Neural cell (in vitro differentiated cells): ENCODE data around the gene TRIM2. TPM values are rescaled to one million over a fixed set of nuclear protein-coding genes. Genes with fewer than 3 reads are reported as not detected.

Experiments
- H2AFZ ChIP-seq: fragments of 200-600, 300-800 bp; sonication (generic), shearing (Covaris generic); 2 replicates; pipeline ENCODE4 v1.6.0; 2014; ENCODE audit warnings: low read depth, mild to moderate bottlenecking, antibody characterized with exemption, low read length, moderate library complexity
- H3F3A ChIP-seq: fragments of 200-600 bp; shearing (Covaris generic); 2 replicates; pipeline ENCODE4 v1.6.1; 2016; ENCODE audit warnings: mild to moderate bottlenecking, moderate library complexity, mixed read lengths, antibody characterized with exemption, low read length; ENCODE audit not compliant: insufficient read depth, poor library complexity, severe bottlenecking
- H3K27ac ChIP-seq: fragments of 200-600, 300-800 bp; sonication (generic), shearing (Covaris generic); 2 replicates; pipeline ENCODE4 v1.5.1; 2014; ENCODE audit warnings: mild to moderate bottlenecking, low read length, moderate library complexity
- H3K27me3 ChIP-seq: fragments of 300-800, 200-600 bp; sonication (generic), shearing (Covaris generic); 2 replicates; pipeline ENCODE4 v1.6.0; 2014; ENCODE audit warnings: mild to moderate bottlenecking, low read depth, low read length, moderate library complexity; ENCODE audit not compliant: insufficient read depth
- H3K36me3 ChIP-seq: fragments of 300-800, 200-600 bp; sonication (generic), shearing (Covaris generic); 2 replicates; pipeline ENCODE4 v1.5.1; 2014; ENCODE audit warnings: mild to moderate bottlenecking, antibody characterized with exemption, low read length, moderate library complexity; ENCODE audit not compliant: insufficient read depth
- H3K4me2 ChIP-seq: fragments of 300-800, 200-600 bp; sonication (generic), shearing (Covaris generic); 2 replicates; pipeline ENCODE4 v1.6.0; 2014; ENCODE audit warnings: mild to moderate bottlenecking, low read length
- H3K4me3 ChIP-seq: fragments of 300-800, 200-600 bp; sonication (generic), shearing (Covaris generic); 2 replicates; pipeline ENCODE4 v1.5.1; 2014; ENCODE audit warnings: mild to moderate bottlenecking, low read length, moderate library complexity
- H3K79me2 ChIP-seq: fragments of 200-600 bp; shearing (Covaris generic); replicated peaks from 2 replicates; pipeline ENCODE4 v1.6.0; 2014; ENCODE audit warnings: mild to moderate bottlenecking, low read length, moderate library complexity; ENCODE audit not compliant: insufficient read depth
- H3K9ac ChIP-seq: fragments of 300-800, 200-600 bp; sonication (generic), shearing (Covaris generic); 2 replicates; pipeline ENCODE4 v1.6.1; 2016; ENCODE audit warnings: mild to moderate bottlenecking, low read length, mixed read lengths
- H3K9me2 ChIP-seq: fragments of 200-600 bp; shearing (Covaris generic); 2 replicates; pipeline ENCODE4 v1.6.1; 2016; ENCODE audit warnings: mild to moderate bottlenecking, low read length, mixed read lengths; ENCODE audit not compliant: insufficient read depth
- H3K9me3 ChIP-seq: fragments of 200-600, 300-800 bp; sonication (generic), shearing (Covaris generic); 2 replicates; pipeline ENCODE4 v1.6.1; 2016; ENCODE audit warnings: mild to moderate bottlenecking, mixed run types, low read length, moderate library complexity, mixed read lengths
- H4K20me1 ChIP-seq: fragments of 200-600 bp; shearing (Covaris generic); 2 replicates; pipeline ENCODE4 v1.6.1; 2016; ENCODE audit warnings: mild to moderate bottlenecking, mixed run types; ENCODE audit not compliant: insufficient read depth
- EP300 ChIP-seq: fragments of 450-650 bp; conservative IDR thresholded peaks from 2 replicates; pipeline ENCODE4 v1.6.1; 2014; ENCODE audit warnings: antibody characterized with exemption, mild to moderate bottlenecking, moderate library complexity; ENCODE audit not compliant: poor library complexity, severe bottlenecking
- EZH2 ChIP-seq: fragments of 200-600, 300-800 bp; shearing (Covaris generic), sonication (generic); IDR thresholded peaks from 2 replicates; pipeline ENCODE4 v1.6.1; 2014; ENCODE audit warnings: antibody characterized with exemption, low read length, borderline replicate concordance, mild to moderate bottlenecking; ENCODE audit not compliant: insufficient read depth, poor library complexity, severe bottlenecking
- MXI1 ChIP-seq: fragments of 450-650 bp; conservative IDR thresholded peaks from 2 replicates; pipeline ENCODE4 v1.6.1; 2014; ENCODE audit warnings: antibody characterized with exemption, mild to moderate bottlenecking; ENCODE audit not compliant: poor library complexity, severe bottlenecking
- POLR2AphosphoS5 ChIP-seq: IDR thresholded peaks from 2 replicates; pipeline ENCODE4 v1.6.1; 2012
- RAD21 ChIP-seq: fragments of 450-650 bp; conservative IDR thresholded peaks from 2 replicates; pipeline ENCODE4 v1.6.1; 2014; ENCODE audit warnings: antibody characterized with exemption, mild to moderate bottlenecking, moderate library complexity
- SMC3 ChIP-seq: fragments of 450-650 bp; conservative IDR thresholded peaks from 2 replicates; pipeline ENCODE4 v1.6.1; 2014; ENCODE audit warnings: antibody characterized with exemption, mild to moderate bottlenecking, moderate library complexity; ENCODE audit not compliant: poor library complexity
- TAF1 ChIP-seq: IDR thresholded peaks from 2 replicates; pipeline ENCODE4 v1.6.1; 2012; ENCODE audit warnings: low read depth
- polyA plus RNA-seq: library from polyadenylated mRNA; depleted of rRNA; stranded (reverse); fragments of >200 nt; gene quantifications from 2 replicates; pipeline ENCODE4 v1.2.3, GENCODE V29; 2014
- TF ChIP-seq, protein P1 (sequence below): fragments of 450-650 bp; IDR thresholded peaks from 2 replicates; pipeline ENCODE4 v1.5.1; 2014; ENCODE audit warnings: antibody characterized with exemption, mild to moderate bottlenecking, moderate library complexity; ENCODE audit not compliant: poor library complexity, severe bottlenecking
- TF ChIP-seq, protein P2 (sequence below): IDR thresholded peaks from 2 replicates; pipeline ENCODE4 v1.6.1; 2012; ENCODE audit warnings: borderline replicate concordance

TRIM2 gene
- polyA plus RNA-seq, 1 donor from 2014 or later: 261 TPM

DNA sequence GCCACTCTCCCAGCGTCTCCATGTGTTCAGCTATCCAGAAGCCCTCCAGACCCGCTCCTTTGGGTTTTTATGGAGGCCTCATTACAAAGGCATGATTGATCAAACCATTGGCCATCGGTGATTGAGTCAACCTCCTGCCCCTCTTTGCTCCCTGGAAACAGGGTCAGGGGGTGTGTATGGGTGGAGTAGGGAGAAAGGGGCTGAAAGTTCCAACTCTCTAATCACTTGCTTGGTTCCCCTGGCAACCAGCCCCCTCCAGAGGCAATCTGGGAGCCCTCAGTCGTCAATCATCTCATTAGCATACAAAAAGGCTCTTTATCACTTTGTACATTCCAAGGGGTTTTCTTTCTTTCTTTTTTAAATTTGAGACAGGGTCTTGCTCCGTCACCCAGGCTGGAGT lies 2.3 kb downstream of the TRIM2 start:
- Histone ChIP-seq H3K9ac (no peak overlapping the region), H3K79me2 (peaks cover 59% of the 10 kb centered on the region), H3K9me3 (no peaks in the 10 kb centered on the region), H3K36me3 (no peaks in the 10 kb centered on the region), H3K4me2 (no peak overlapping the region), H2AFZ (no peak overlapping the region), H3F3A (no peaks in the 10 kb centered on the region), H3K9me2 (no peaks in the 10 kb centered on the region), H3K27ac (no peak overlapping the region), H3K27me3 (no peaks in the 10 kb centered on the region), H3K4me3 (no peak overlapping the region), H4K20me1 (no peaks in the 10 kb centered on the region)
- TF ChIP-seq, protein P1, sequence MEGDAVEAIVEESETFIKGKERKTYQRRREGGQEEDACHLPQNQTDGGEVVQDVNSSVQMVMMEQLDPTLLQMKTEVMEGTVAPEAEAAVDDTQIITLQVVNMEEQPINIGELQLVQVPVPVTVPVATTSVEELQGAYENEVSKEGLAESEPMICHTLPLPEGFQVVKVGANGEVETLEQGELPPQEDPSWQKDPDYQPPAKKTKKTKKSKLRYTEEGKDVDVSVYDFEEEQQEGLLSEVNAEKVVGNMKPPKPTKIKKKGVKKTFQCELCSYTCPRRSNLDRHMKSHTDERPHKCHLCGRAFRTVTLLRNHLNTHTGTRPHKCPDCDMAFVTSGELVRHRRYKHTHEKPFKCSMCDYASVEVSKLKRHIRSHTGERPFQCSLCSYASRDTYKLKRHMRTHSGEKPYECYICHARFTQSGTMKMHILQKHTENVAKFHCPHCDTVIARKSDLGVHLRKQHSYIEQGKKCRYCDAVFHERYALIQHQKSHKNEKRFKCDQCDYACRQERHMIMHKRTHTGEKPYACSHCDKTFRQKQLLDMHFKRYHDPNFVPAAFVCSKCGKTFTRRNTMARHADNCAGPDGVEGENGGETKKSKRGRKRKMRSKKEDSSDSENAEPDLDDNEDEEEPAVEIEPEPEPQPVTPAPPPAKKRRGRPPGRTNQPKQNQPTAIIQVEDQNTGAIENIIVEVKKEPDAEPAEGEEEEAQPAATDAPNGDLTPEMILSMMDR: no peak
- TF ChIP-seq EP300: no peak
- TF ChIP-seq MXI1: no peak
- no peak for TF ChIP-seq POLR2AphosphoS5
- TF ChIP-seq SMC3: no peak
- TF ChIP-seq RAD21: no peak
- TF ChIP-seq TAF1: no peak
- TF ChIP-seq, protein P2, sequence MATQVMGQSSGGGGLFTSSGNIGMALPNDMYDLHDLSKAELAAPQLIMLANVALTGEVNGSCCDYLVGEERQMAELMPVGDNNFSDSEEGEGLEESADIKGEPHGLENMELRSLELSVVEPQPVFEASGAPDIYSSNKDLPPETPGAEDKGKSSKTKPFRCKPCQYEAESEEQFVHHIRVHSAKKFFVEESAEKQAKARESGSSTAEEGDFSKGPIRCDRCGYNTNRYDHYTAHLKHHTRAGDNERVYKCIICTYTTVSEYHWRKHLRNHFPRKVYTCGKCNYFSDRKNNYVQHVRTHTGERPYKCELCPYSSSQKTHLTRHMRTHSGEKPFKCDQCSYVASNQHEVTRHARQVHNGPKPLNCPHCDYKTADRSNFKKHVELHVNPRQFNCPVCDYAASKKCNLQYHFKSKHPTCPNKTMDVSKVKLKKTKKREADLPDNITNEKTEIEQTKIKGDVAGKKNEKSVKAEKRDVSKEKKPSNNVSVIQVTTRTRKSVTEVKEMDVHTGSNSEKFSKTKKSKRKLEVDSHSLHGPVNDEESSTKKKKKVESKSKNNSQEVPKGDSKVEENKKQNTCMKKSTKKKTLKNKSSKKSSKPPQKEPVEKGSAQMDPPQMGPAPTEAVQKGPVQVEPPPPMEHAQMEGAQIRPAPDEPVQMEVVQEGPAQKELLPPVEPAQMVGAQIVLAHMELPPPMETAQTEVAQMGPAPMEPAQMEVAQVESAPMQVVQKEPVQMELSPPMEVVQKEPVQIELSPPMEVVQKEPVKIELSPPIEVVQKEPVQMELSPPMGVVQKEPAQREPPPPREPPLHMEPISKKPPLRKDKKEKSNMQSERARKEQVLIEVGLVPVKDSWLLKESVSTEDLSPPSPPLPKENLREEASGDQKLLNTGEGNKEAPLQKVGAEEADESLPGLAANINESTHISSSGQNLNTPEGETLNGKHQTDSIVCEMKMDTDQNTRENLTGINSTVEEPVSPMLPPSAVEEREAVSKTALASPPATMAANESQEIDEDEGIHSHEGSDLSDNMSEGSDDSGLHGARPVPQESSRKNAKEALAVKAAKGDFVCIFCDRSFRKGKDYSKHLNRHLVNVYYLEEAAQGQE: no peak
- no peak for TF ChIP-seq EZH2

DNA sequence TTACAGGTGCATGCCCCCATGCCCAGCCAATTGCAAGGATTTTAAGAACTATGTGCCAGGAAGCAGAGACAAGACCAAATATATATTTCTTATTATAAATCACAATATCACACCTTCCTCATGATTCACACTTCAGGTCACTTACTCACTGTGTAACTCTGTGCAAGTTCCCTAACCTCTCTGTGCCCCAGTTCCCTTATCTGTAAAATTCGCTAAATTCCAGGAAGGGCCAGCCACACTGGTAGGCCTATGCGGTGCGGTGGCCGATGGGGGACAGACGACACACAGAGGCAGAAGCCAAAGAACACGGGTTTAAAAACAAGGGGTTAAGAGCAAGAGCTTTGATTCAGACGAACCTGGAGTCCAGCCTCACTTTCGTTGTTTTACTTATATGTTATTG lies 2.8 kb downstream of the TRIM2 start:
- no peak overlapping the region for H3K4me3 ChIP-seq
- H3K79me2 ChIP-seq: peaks cover 54% of the 10 kb centered on the region
- no peak overlapping the region for H3K4me2 ChIP-seq

More for the DNA sequence above, 2.8 kb downstream of the TRIM2 start:
- Histone ChIP-seq H3K27me3 (no peaks in the 10 kb centered on the region), H3K9me3 (no peaks in the 10 kb centered on the region), H4K20me1 (no peaks in the 10 kb centered on the region), H2AFZ (no peak overlapping the region), H3K27ac (no peak overlapping the region), H3K9me2 (no peaks in the 10 kb centered on the region), H3K36me3 (no peaks in the 10 kb centered on the region), H3F3A (no peaks in the 10 kb centered on the region), H3K9ac (no peak overlapping the region)
- no peak for TF ChIP-seq TAF1
- no peak for TF ChIP-seq RAD21
- no peak for TF ChIP-seq EP300
- no peak for TF ChIP-seq EZH2
- no peak for TF ChIP-seq POLR2AphosphoS5
- no peak for TF ChIP-seq MXI1
- TF ChIP-seq, protein P2: no peak
- TF ChIP-seq SMC3: no peak
- TF ChIP-seq, protein P1: no peak
